Stimulated activated CD8-positive, alpha-beta memory T cell treated with anti-CD3 and anti-CD28 coated beads, Interleukin-15, amount 100 ng/mL, for 24 hours (primary cell): Measurements from ENCODE around the gene C20orf204.

ENCODE experiments used
- DNase-seq: peaks from one replicate; pipeline ENCODE4 v3.0.0-alpha.2; 2020; ENCODE audit warnings: low read depth

Gene C20orf204

DNA sequence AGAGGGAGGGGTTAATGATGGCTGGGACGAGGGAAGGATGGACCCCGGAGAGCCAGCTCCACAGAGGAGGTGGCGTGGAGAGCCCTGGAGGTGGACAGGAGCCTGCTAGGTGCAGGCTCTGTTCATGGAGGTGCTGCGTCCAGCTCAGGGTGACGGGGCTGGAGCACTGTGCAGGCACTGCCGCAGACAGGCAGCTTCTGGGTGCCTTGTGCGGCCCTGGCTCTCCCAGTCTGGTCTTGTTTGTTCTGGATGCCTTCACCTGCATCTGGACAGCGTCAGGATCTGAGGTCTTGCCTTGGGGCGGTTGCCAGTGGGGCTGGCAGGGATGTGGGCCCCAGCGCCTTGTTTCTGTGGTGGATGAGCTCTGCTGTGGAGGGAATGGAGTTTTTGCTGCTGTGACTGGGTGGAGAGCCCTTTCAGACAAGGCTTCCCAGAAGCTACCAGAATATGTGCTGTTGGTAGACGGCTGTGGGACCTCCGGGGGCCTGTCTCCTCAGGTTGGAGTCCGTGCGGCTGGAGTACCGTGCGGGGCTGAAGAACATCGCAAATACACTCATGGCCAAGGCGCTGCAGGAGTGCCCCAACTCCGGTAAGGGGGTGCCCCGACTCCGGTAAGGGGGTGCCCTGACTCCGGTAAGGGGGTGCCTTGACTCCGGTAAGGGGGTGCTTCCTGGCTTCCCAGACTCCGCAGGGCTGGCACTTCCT, 7.8 kb upstream of the C20orf204 start:
- DNase-seq = no peak

- DNase-seq = no peak
Observed at GRCh38 chr20:64029293-64030117, 6.5 kb upstream of the C20orf204 start.

- no peak for DNase-seq
Observed at GRCh38 chr20:64030371-64031134, 5.4 kb upstream of the C20orf204 start.

GRCh38 chr20:64031822-64032314, 4.1 kb upstream of the C20orf204 start:
- no peak for DNase-seq

- DNase-seq = no peak
Observed at GRCh38 chr20:64032706-64033624, 3.0 kb upstream of the C20orf204 start.

- no peak for DNase-seq
Observed at GRCh38 chr20:64033981-64034493, 1.9 kb upstream of the C20orf204 start.

- DNase-seq = no peak
Observed at GRCh38 chr20:64035066-64035932, 683 bp upstream of the C20orf204 start.

GRCh38 chr20:64036346-64037198, 590 bp downstream of the C20orf204 start:
- no peak for DNase-seq

DNA sequence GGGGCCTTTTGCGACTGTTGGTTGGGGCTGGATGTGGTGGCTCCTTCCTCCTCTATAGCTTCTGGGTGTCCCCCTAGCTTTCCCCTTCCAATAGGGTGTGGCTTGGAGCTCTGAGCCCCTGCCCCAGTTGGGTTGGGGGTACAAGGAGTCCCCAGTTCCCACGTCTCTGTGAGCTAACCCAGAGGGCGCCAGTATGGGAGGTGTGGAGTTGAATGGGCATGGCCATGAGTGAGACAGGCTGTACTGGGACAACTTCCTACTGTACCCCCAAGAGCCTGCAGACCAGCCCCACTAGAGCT, 1.2 kb downstream of the C20orf204 start:
- no peak for DNase-seq

- no peak for DNase-seq
Observed at GRCh38 chr20:64037498-64038213, 1.7 kb downstream of the C20orf204 start.

DNA sequence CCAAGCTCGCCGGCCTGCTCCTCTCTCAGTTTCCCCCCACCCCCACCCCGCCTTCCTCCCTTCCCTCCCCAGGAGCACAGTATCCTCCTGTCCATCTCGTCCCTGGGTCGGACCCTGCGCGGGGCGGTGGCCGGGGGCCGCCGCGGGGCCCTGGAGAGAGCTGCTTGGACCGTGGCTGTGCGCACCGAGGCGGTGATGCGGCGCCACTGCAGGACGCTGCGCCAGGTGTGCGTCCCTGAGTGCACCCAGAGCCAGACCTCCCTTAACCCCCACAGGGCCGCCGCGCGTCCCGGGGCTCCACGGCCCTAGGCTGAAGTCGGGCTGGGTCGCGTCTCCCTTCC, 2.2 kb downstream of the C20orf204 start:
- DNase-seq = no peak

GRCh38 chr20:64038565-64039292, 2.7 kb downstream of the C20orf204 start:
- peak; percentile 52 for DNase-seq

- DNase-seq = no peak
Observed at GRCh38 chr20:64039293-64040160, 3.5 kb downstream of the C20orf204 start.

GRCh38 chr20:64040231-64041039, 4.5 kb downstream of the C20orf204 start:
- no peak for DNase-seq

- DNase-seq = no peak
Observed at GRCh38 chr20:64041040-64041780, 5.2 kb downstream of the C20orf204 start.

DNA sequence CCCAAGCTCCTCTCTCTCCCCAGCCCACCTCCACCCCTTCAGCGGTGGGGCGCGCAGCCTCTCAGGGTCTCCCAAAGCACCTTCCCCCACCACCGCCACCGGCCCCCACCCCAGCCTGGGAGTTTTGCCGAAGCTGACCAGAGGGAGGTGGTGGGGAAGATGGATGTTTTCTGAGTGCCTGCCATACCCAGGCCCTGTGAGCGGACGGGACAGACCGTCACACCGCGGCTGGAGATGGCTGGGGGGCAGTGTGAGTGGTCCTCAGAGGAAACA, 5.7 kb downstream of the C20orf204 start:
- no peak for DNase-seq
